ENCODE measurements around the gene CCDC74B.
"Not testable (repeated sequence)": the region's sequence is repeated elsewhere in the genome, so short reads cannot be mapped to it uniquely, and the experiment has no call there.

Gene CCDC74B

DNA sequence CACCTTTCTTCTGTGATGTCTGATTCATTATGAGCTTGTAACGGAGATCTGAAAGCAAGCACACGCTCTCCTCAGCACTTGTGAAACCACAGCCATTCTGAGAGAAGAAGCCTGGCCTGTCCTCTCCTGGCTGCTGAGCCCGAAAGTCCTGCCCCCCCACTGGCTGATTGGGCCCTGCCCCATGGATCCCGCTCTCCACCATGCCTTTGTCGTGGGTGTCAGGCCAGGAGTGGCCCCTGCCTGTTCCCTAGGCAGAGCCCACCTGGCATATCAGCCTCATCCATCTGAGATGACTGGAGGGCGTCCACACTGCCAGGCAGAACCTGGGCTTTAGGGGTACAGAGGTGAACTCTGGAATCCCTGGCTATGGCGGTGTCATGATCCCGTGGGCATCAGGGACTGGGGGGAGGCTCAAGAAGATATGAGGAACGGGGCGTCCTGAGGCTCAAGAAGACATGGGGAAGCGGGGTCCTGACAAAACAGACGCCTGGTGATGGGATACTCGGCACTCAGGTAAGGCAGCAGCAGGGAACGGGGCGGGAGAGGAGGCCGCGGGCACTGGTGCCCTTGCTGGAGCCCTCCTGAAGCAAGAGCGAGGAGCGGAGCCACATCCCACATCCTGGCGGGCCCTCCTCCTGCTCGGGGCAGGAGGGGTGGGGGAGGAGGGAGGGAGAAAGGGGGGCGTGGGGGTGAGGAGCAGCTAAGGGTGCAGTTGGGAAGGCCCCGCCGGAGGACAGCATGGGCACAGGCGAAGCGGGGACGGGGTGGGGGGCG lies 1.5 kb downstream of the CCDC74B start:
- not testable (repeated sequence) for DNase-seq

DNA sequence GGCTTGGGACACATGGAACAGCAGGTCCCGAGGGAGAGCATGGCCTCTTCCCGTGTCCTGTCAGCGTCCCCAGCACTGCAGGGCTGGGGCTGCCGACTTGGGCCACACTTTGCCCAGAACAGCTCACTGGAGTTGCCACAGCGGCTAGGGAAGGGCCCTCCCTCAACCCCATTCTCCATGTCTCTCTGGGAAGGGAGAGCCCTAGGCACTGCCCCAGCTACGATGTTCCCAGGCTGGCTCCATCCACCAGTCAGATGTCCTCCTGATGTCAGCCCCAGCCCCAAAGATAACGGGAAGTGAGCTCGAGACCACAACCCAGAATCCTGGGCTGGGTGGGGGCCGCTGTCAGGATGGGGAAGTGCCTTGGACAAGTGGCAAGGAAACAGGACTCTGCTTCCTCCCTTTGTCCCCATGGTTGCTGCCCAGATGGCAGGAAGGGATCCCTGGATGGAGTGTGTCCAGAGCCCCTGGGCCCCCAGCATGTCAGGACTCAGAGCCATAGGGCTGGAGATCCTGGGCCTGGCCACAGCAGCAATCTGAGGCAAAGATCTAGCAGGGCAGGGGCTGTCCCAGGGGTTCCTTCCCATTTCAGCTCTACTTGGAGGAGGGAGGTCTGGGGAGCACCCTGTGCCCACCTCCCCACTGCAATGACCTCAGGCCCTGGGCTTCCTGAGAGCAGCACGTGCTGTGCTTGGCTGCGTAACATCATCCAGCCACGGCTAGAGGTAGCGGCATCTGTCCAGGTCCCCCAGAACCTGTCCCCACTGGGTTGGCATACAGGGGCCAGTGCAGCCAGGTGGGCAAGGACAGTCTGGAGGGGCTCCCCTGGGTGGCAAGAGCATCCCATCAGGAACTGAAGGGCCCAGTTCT lies 2.3 kb downstream of the CCDC74B start:
- not testable (repeated sequence) for DNase-seq

DNA sequence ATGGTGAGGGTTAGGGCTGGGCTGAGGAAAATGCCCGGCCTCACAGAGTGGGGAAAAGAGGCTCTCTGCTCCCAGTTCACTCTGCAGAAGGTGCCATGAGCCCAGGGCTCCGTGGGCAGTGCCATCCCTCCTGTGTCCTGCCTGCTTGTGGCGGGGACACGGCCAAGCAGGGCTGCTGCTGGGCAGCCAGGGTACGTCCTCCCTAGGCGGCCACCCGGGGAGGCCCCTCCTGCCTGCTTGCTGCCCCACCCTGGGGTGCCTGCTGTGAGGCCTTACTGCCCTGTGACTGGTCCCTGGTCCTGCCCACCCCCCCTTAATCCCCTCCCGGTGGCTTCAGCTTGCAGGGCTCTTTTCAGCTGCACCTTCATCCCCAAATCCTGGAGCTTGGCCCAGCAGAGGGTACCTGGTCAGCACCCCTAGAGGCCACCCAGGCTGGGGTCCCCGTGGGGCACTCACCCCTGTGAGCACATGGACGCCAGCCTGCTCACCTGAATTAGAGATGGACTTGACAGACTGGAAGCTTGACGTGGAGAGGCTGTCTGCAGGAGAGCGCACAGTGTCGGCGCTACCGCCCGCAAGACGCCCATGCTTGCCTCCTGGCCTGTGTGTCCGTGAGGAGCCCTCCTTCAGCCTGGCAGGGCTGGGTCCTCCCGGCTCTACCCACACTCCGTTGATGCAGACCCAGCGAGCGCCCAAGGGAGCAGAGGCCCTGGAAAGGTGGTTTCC lies 3.1 kb downstream of the CCDC74B start:
- not testable (repeated sequence) for DNase-seq

DNA sequence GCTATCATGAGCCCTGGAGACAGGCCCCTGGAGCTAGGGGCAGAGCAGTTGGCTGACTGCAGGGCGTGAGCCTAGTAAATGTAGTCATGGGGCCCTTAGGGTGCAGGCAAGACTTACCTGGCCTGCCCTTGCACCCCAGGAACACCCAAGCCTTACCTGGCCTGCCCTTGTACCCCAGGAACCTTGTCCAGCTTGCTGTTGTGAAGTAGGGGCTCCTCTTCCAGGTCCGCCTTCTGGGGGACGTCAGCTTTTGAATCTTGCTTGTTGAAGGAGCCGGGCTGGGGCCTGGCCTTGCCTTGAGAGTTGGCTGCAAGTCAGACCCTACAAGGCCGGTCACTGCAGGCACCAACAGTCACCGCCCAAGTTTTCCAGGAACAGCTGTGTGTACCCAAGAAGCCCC lies 3.9 kb downstream of the CCDC74B start:
- not testable (repeated sequence) for DNase-seq

DNA sequence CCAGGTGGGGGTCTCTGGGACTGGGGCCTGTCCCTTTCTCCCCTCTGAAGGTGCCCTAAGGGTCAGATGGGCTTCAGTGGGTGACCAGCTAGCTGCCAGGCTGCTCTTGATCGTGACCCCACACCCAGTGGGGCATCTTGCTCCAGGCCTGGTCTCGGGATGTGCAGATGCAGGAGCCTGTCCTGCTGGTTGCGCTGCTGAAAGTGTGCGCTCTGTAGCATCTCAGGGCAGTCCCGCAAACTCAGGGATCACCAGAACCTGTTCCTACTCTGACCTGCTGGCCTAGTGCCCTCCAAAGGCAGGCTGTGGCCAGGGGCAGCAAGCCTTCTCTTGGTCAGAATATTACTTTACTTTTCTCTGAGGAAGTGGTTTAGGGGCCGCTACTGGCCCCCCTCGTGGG lies 4.4 kb downstream of the CCDC74B start:
- DNase-seq = not testable (repeated sequence)

DNA sequence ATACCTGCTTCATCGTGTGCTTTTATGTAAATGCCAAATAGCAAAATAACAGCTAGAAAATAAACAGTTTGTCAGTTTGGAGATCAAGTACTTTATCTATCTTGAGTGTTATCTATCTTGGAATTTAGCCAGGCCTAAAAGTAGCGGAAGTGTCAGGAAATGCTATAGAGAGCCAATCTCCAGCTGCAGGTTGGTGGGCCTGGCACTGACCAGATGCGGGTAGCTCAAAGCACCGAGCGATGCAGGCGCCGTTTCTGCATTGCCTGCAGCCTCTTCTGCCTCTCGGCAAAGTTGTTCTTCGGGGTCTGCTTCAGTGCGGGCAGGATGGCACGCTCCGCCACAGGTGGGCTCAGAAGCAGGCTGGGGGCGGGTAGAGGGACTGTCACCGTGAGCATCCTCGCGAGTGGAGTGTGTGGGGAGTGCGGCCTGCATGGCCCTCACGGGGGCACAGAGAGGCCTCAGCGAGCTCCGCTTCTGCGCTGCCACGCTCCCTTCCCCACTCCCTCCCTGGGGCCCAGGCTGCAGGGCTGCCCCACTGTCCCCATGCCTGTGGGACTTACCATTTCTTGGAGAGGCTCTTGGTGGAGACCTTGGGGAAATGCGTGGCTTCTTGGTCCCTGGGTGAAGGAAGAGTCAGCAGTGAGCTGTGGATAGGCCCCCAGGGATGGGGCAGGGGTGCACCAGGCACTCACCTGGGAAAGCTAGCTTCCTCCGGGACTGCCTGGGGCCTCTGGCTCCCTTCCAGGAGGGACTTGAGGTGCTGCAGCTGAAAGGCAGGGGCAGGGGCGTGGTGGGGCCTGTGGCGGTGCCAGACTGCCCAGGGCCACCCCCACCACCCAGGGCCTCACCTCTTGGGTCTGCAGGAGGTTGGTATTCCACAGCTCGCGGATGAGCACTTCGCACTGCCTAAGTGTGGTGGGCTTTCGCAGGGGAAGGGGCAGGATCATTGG lies 5.3 kb downstream of the CCDC74B start:
- not testable (repeated sequence) for DNase-seq

DNA sequence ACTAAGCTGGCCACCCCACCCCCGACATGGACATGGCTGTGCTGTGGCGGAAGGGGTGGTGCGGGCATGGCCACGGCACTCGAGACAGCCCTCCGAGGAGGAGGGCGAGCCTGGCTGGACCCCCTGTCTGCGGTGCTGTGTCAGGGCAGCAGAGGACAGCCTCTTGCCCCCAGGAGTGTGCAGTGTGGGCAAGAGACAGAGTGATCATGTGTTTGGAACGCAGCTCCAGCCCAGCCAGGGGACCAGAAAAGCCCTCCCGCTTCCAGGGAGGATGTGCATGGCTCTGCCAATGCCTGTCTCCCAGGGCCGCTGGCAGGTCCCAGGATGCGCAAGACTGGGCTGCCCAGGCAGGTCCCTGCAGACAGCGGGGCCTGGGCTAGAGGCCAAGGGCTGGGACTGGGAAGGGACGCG lies 6.1 kb downstream of the CCDC74B start:
- DNase-seq = not testable (repeated sequence)

DNA sequence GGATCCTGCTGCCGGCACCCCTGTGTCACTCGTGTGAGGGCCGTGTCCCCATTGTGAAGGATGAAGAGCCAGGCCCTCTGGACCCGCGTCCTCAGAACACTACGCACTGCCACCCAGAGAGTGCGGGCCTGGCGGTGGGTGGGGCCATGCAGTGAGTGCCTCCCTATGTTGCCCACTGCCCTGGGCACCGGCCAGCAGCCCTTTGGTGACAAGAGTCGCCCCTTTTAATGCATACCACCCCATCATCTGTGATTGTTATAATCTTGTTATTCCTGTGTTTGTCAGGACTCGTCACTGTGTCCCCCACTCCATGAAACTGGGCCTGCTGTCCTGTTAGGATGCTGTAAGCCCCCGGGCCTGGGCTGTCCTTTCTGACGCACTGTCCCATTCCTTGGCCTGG lies 6.6 kb downstream of the CCDC74B start:
- not testable (repeated sequence) for DNase-seq

DNA sequence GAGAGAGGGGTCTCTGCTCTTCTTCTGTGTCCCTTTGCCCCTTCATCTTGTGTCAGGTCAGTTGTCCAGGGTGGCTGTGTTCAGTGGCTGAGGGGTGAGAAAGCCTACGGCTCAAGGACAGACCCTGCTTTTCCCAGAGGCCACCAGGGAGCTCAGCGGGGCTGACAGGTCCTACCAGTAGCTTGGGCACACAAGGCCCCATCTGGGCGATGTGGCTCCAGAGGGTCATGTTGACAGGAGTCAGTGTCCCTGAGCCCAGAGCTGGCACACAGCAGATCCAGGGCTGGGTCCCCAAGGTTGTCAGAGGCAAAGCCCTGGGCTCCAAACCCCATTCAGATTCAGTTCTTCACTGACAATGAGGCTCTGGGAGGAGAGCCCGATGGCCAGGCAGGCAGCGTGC lies 7.8 kb downstream of the CCDC74B start:
- DNase-seq = not testable (repeated sequence)

DNA sequence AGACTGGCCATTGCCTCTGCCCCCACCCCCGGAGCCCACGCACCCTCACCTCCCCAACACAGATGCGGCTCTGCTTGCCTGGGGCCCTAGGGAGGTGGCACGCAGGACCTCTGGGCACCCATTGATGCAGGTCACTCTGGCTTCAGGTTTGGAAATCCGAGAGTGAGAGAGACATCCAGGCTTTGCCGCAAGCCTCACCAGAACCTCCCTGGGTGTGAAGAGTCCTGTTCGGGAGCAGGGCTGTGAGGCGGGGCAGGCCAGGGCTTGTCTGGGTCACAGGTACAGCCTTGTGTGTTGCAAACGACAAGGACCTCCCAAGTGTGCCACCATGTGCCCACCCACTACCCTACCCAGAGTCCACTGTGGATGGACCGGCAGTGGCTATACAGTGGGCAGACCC lies 8.4 kb downstream of the CCDC74B start:
- not testable (repeated sequence) for DNase-seq

DNA sequence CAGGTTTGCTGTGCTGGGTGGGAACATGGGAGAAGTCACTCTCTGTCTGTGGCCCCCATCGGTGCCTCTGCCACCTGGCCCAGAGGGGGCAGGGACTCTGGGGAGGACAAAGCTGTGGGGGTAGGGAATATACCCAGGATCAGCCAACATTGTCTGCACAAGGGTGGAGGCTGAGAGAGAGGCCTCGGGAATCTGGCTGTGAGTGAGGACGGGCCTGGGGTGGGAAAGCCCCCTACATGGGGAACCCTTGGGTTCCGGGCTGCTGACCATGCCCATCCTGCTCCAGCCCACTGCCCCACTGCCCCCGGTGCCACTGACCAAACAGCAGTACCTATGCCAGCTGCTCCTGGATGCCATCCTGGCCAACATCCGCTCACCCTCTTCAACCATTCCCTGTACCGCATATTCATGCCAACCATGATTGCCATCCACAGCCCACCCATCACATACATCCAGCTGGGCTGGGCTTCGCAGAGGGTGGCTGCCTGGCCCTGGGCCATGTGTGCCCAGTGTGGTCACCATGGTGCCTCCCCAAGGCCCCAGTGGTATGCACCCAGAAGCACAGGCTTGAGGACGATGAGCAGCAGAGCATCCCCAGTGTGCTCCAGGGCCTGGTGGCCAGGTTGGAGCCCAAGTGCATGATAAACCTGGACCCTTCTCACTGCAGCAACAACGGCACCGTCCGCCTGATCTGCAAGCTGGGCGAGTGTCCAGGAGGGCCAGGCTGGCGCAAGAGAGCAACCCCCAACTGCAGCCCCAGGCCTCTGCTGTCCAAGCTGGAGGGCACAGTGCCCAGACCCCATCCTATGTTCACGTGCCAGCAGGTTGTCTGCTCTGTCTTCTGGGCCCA lies 9.0 kb downstream of the CCDC74B start:
- DNase-seq = no peak

DNA sequence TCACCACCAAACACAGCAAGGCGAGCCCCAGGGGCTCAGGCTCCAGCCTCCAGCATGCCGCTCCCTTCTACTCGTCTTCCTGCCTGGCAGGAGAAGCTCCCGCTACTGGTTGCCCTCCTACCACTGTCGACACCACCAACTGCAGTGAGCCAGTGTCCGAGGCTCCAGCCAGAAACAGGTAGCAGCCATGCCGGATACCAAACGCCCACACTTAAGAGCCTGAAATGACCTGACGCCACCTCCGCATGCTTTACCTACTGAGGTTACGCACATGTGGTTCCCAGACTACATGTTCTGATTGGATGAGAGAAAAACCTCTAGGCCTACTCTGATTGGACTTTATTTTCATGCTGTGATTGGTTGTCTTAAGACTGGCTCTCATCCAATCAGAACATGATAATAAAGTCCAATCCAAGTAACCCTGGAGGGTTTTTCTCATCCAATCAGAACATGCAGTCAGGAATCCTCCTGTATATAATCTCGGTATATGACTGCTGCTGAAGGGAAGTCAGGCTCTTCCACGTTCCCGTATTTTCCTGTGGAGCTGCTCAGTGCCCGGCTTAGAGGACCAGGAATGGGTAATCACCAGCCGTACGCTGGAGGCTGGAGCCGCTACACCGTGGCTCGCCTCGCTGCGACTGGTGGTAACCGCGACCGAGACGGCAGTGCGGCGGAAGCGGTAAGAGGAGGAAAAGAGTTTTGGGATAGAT lies 15.6 kb downstream of the CCDC74B start, which contains the start of gene POTEF:
Gene POTEF (minus strand): TSS at position 103 of the 710 bp plus-strand sequence. CDS start 8,707 bp downstream, outside the sequence.
- not testable (repeated sequence) for DNase-seq

DNA sequence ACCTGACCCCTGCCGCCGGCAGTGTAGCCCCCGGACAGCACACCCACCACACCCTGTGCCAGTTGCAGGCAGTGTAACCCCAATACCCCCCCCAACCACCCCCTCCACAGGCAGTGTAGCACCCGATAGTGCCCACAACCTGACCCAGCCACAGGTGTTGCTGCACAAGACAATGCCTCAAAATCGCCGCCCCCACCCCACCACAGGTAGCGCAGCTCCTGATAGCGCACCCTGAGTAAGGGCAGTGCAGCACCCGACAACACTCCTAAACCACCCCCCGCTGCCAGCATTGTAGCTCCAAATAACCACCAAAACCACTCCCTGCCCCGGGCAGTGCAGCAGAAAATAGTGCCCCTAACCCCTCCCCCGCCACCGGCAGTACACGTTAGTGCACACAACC lies 16.4 kb downstream of the CCDC74B start:
- DNase-seq = not testable (repeated sequence)

DNA sequence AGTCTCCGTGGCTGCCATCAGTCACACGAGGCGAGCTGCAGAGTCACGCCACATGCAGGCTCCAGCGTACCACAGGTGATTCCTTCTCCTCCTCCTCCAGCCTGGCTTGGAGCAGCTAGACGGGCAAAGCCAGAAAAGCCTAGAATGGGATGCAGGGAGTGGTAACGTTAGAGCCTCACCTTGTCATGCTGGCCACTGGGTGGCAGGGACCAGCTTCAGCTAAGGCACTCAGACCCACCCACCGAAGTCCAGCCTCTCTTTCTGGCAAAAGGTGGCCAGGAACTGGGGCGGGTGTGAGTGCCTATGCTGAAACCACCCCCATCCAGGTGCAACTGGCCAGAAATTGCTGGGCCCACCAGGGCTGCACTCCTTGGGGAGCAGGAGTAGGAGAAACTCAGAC lies 17.2 kb downstream of the CCDC74B start:
- not testable (repeated sequence) for DNase-seq

DNA sequence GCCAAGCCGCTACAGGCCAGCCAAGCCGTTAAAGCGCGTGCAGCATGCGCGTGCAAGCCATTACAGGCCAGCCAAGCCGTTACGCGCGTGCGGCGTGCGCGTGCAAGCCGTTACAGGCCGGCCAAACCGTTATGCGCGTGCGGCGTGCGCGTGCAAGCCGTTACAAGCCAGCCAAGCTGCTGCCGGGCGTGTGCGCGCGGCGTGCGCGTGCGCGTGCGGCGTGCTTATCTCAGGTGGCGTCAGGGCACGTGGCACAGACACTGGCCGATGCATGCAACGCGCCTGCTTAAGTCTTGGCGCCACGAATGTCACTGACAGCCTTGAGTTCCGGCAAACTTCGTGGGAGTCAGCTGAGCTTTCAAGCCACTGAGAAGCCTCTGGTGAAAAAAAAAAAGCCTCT lies 24.0 kb downstream of the CCDC74B start:
- not testable (repeated sequence) for DNase-seq

DNA sequence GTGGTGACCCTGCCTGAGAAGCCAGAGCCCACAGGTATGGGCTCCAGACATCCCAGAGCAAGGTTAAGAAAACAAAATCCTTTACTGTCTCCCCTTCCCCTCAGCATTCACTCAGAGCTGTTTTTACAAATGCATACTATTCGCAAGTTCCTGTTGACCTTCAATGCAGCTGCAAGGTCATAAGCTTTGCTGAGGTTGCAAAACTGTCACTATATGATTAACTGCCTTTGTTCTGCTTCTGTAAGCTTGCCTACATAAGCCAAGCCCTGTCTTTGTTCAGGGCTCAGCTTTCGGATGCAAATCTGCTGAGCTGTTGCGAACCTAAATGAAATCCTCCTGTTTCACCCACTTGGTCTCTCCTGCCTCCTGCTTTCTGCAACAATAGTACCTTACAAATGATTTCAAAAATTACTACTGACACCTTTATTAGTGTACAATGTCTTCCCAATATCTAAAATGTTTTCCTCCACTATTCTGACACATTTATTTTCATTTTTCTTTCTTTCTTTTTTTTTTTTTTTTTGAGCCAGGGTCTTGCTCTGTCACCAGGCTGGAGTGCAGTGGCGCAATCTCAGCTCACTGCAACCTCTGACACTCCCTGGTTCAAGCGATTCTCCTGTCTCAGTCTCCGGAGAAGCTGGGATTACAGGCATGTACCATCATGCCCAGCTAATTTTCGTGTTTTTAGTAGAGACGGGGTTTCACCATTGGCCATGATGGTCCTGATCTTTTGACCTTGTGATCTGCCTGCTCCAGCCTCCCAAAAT lies 42.1 kb downstream of the CCDC74B start:
- DNase-seq = not testable (repeated sequence)
